H1 (cell line): ENCODE data around the gene DGCR8. TPM values are rescaled to one million over a fixed set of nuclear protein-coding genes. Genes with fewer than 3 reads are reported as not detected.

Experiments
- CTCF ChIA-PET: fragments of 300-600 bp; sonication (Branson Sonifier 250); formaldehyde crosslinking; loops from one replicate; lab custom pipeline; 2021; ENCODE audit not compliant: partially characterized antibody; lab: Charles Lee
- POLR2A ChIA-PET: fragments of 300-600 bp; sonication (Branson Sonifier 250); formaldehyde crosslinking; loops from one replicate; lab custom pipeline; 2021; ENCODE audit warnings: inconsistent platforms; ENCODE audit not compliant: partially characterized antibody; lab: Charles Lee
- DNase-seq, 2 experiments: peaks; one replicate each; pipeline versions ENCODE4 v3.0.0 to v3.0.0-alpha.2; 2010 to 2022; ENCODE audit warnings: low spot score in 2 of 2, low read depth in 1 of 2, mixed read lengths in 1 of 2
- FAIRE-seq: peaks from 2 replicates; lab custom pipeline; 2011; peaks lifted over from hg19 to GRCh38; lab: Jason Lieb, UNC
- H2AFZ ChIP-seq: 2 replicates; pipeline ENCODE4 v1.8.1; 2012; ENCODE audit warnings: low read length, inconsistent platforms
- H2AK5ac ChIP-seq: 2 replicates; pipeline ENCODE4 v1.6.1; 2013; ENCODE audit warnings: low read depth, low read length
- H2BK120ac ChIP-seq: replicated peaks from 2 replicates; pipeline ENCODE3; 2013; ENCODE audit warnings: low read depth, low read length, inconsistent platforms
- H2BK12ac ChIP-seq: 2 replicates; pipeline ENCODE4 v1.6.1; 2013; ENCODE audit warnings: low read depth, low read length
- H2BK15ac ChIP-seq: 2 replicates; pipeline ENCODE4 v1.6.1; 2013; ENCODE audit warnings: low read length
- H2BK20ac ChIP-seq: 2 replicates; pipeline ENCODE4 v1.6.1; 2013; ENCODE audit warnings: low read length
- H2BK5ac ChIP-seq: 2 replicates; pipeline ENCODE4 v1.6.1; 2013; ENCODE audit warnings: low read depth, low read length
- H3K14ac ChIP-seq: 2 replicates; pipeline ENCODE4 v1.6.1; 2013; ENCODE audit warnings: inconsistent platforms; ENCODE audit not compliant: insufficient read length
- H3K18ac ChIP-seq: 2 replicates; pipeline ENCODE4 v1.6.1; 2013; ENCODE audit warnings: low read length; ENCODE audit errors: extremely low read depth
- H3K23ac ChIP-seq: 2 replicates; pipeline ENCODE4 v1.6.1; 2013; ENCODE audit warnings: inconsistent platforms; ENCODE audit not compliant: insufficient read length
- H3K23me2 ChIP-seq: 2 replicates; pipeline ENCODE4 v1.6.1; 2013; ENCODE audit warnings: low read depth, low read length
- H3K27ac ChIP-seq: 2 replicates; pipeline ENCODE4 v1.6.1; 2011; ENCODE audit warnings: low read depth, low read length, inconsistent platforms
- H3K27me3 ChIP-seq, 4 experiments: replicated peaks in 1 of 4; 1 replicate in 1 of 4; 2 replicates in 3 of 4; pipeline versions ENCODE4 v1.6.1 to v1.8.1; 2011 to 2013; ENCODE audit warnings: low read length in 3 of 4, mild to moderate bottlenecking in 3 of 4, inconsistent platforms in 2 of 4, mixed read lengths in 2 of 4, moderate library complexity in 1 of 4; ENCODE audit not compliant: control insufficient read depth in 3 of 4, insufficient read depth in 3 of 4; ENCODE audit errors: extremely low read depth in 1 of 4
- H3K36me3 ChIP-seq, 4 experiments: 2 replicates each; pipeline versions ENCODE4 v1.6.1 to v1.8.1; 2011 to 2013; ENCODE audit warnings: mild to moderate bottlenecking in 4 of 4, low read length in 3 of 4, moderate library complexity in 2 of 4, control low read depth in 1 of 4, inconsistent platforms in 1 of 4; ENCODE audit not compliant: insufficient read depth in 4 of 4, control insufficient read depth in 2 of 4
- H3K4ac ChIP-seq: replicated peaks from 2 replicates; pipeline ENCODE3; 2013; ENCODE audit warnings: low read length, low read depth, mixed read lengths, inconsistent platforms; ENCODE audit not compliant: insufficient read length
- H3K4me1 ChIP-seq, 4 experiments: replicated peaks in 1 of 4; 1 replicate in 1 of 4; 2 replicates in 3 of 4; pipeline versions ENCODE4 v1.6.1 to v1.8.1; 2011 to 2013; ENCODE audit warnings: low read length in 3 of 4, inconsistent platforms in 2 of 4, mixed read lengths in 1 of 4; ENCODE audit not compliant: insufficient read depth in 4 of 4, control insufficient read depth in 3 of 4
- H3K4me2 ChIP-seq, 2 experiments: 2 replicates each; pipeline versions ENCODE4 v1.6.1 to v1.8.1; 2011 to 2013; ENCODE audit warnings: low read depth in 2 of 2, low read length in 2 of 2, control low read depth in 1 of 2, inconsistent platforms in 1 of 2, mild to moderate bottlenecking in 1 of 2; ENCODE audit not compliant: insufficient read depth in 1 of 2
- H3K4me3 ChIP-seq, 4 experiments: fragments of 200-600, 300-600 bp in 1 of 4; sonication (generic), shearing (Covaris generic), sonication (Bioruptor Twin) in 1 of 4; 2 replicates each; pipeline versions ENCODE4 v1.5.1 to v1.8.1; 2011 to 2016; ENCODE audit warnings: low read length in 4 of 4, low read depth in 3 of 4, control low read depth in 2 of 4, inconsistent platforms in 2 of 4, mild to moderate bottlenecking in 2 of 4, mixed read lengths in 1 of 4, moderate library complexity in 1 of 4; ENCODE audit not compliant: insufficient read depth in 2 of 4; ENCODE audit errors: extremely low read depth in 1 of 4
- H3K56ac ChIP-seq: replicated peaks from 2 replicates; pipeline ENCODE3; 2013; ENCODE audit warnings: low read depth, mild to moderate bottlenecking, mixed read lengths, low read length, inconsistent platforms; ENCODE audit not compliant: insufficient read length
- H3K79me1 ChIP-seq: 2 replicates; pipeline ENCODE4 v1.6.1; 2013; ENCODE audit warnings: low read depth, low read length, control low read depth
- H3K79me2 ChIP-seq, 2 experiments: 2 replicates each; pipeline versions ENCODE4 v1.6.1 to v1.8.1; 2012 to 2013; ENCODE audit warnings: low read length in 2 of 2, mild to moderate bottlenecking in 2 of 2, inconsistent platforms in 1 of 2; ENCODE audit not compliant: insufficient read depth in 2 of 2, control insufficient read depth in 1 of 2
- H3K9ac ChIP-seq, 4 experiments: replicated peaks in 1 of 4; 1 replicate in 1 of 4; 2 replicates in 3 of 4; pipeline versions ENCODE4 v1.6.1 to v1.8.1; 2011 to 2013; ENCODE audit warnings: low read depth in 3 of 4, low read length in 3 of 4, control low read depth in 2 of 4, mild to moderate bottlenecking in 2 of 4, moderate library complexity in 2 of 4, inconsistent platforms in 1 of 4; ENCODE audit errors: extremely low read depth in 1 of 4
- H3K9me3 ChIP-seq, 2 experiments: 2 replicates each; pipeline versions ENCODE4 v1.6.1 to v1.8.1; 2012 to 2013; ENCODE audit warnings: mild to moderate bottlenecking in 2 of 2, moderate library complexity in 2 of 2, control low read depth in 1 of 2, inconsistent platforms in 1 of 2, low read depth in 1 of 2, low read length in 1 of 2, mixed read lengths in 1 of 2; ENCODE audit not compliant: insufficient read depth in 2 of 2
- H4K20me1 ChIP-seq, 2 experiments: replicated peaks in 1 of 2; 2 replicates each; pipeline versions ENCODE3 to v1.8.1; 2011 to 2013; ENCODE audit warnings: inconsistent platforms in 2 of 2, low read length in 2 of 2, mild to moderate bottlenecking in 1 of 2; ENCODE audit not compliant: insufficient read depth in 2 of 2, control insufficient read depth in 1 of 2
- H4K5ac ChIP-seq: 2 replicates; pipeline ENCODE4 v1.6.1; 2013; ENCODE audit warnings: low read length, low read depth, mixed read lengths, inconsistent platforms; ENCODE audit not compliant: insufficient read length
- H4K8ac ChIP-seq: 2 replicates; pipeline ENCODE4 v1.8.0; 2013; ENCODE audit warnings: mild to moderate bottlenecking, moderate library complexity, low read length, inconsistent platforms; ENCODE audit not compliant: insufficient read depth; ENCODE audit errors: extremely low read depth
- H4K91ac ChIP-seq: replicated peaks from 2 replicates; pipeline ENCODE3; 2013; ENCODE audit warnings: low read length, mixed read lengths, inconsistent platforms; ENCODE audit not compliant: insufficient read length
- ASH2L ChIP-seq: fragments of 200-600, 300-600 bp; sonication (generic); IDR thresholded peaks from one replicate; pipeline ENCODE4 v1.7.1; 2017; ENCODE audit warnings: low read length
- CBX5 ChIP-seq: fragments of 300-800, 300-1000 bp; sonication (generic); IDR thresholded peaks from 2 replicates; pipeline ENCODE4 v1.7.1; 2016; ENCODE audit warnings: antibody characterized with exemption, low read length, low read depth
- EGR1 ChIP-seq: IDR thresholded peaks from 2 replicates; pipeline ENCODE4 v1.6.1; 2011; ENCODE audit warnings: low read depth, low read length, borderline replicate concordance
- HDAC2 ChIP-seq, 2 experiments: fragments of 300-600 bp in 1 of 2; sonication (generic) in 1 of 2; IDR thresholded peaks; 2 replicates each; pipeline ENCODE4 v1.6.1; 2011 to 2012; ENCODE audit warnings: low read depth in 2 of 2, low read length in 2 of 2, mild to moderate bottlenecking in 2 of 2, moderate library complexity in 2 of 2, borderline replicate concordance in 1 of 2, inconsistent platforms in 1 of 2
- JUND ChIP-seq: IDR thresholded peaks from 2 replicates; pipeline ENCODE4 v1.6.1; 2011; ENCODE audit warnings: mild to moderate bottlenecking, improper control_type of control experiment, low read length
- KDM1A ChIP-seq: fragments of 200-600, 300-600 bp; sonication (generic); IDR thresholded peaks from 2 replicates; pipeline ENCODE4 v1.7.1; 2016; ENCODE audit warnings: mild to moderate bottlenecking, low read length, borderline replicate concordance
- NRF1 ChIP-seq: IDR thresholded peaks from 2 replicates; pipeline ENCODE4 v1.6.1; 2011; ENCODE audit warnings: mild to moderate bottlenecking, low read depth, low read length, improper control_type of control experiment
- RAD21 ChIP-seq, 2 experiments: IDR thresholded peaks in 1 of 2; conservative IDR thresholded peaks in 1 of 2; 2 replicates each; pipeline ENCODE4 v1.6.1; 2011; ENCODE audit warnings: low read depth in 2 of 2, low read length in 2 of 2, improper control_type of control experiment in 1 of 2, inconsistent platforms in 1 of 2, mild to moderate bottlenecking in 1 of 2, moderate library complexity in 1 of 2
- RNF2 ChIP-seq: fragments of 200-900, 300-1000 bp; sonication (generic); IDR thresholded peaks from 2 replicates; pipeline ENCODE4 v1.7.1; 2016; ENCODE audit warnings: borderline replicate concordance, low read depth, mild to moderate bottlenecking, antibody characterized with exemption, low read length; ENCODE audit not compliant: poor library complexity, severe bottlenecking; ENCODE audit errors: missing control alignments
- TCF12 ChIP-seq: IDR thresholded peaks from 2 replicates; pipeline ENCODE4 v1.6.1; 2011; ENCODE audit warnings: low read depth, mild to moderate bottlenecking, low read length
- WGBS, 2 experiments: shearing (Covaris generic) in 1 of 2; methylation state at CpG; one replicate each; pipeline versions ENCODE4 v1.1.6 to v1.1.7; 2013 to 2015; ENCODE audit warnings: low lambda C conversion rate in 2 of 2, mixed read lengths in 2 of 2, inconsistent platforms in 1 of 2, low coverage in 1 of 2, missing lambda C conversion rate in 1 of 2; ENCODE audit not compliant: insufficient replicate concordance in 2 of 2, insufficient coverage in 1 of 2, insufficient read length in 1 of 2; ENCODE audit errors: extremely low coverage in 1 of 2, missing lambda C conversion rate in 1 of 2; 5-methylcytosine and 5-hydroxymethylcytosine counted together
- polyA plus RNA-seq, 7 experiments: library from polyadenylated mRNA; depleted of rRNA in 3 of 7; stranded (reverse) in 5 of 7; unstranded in 2 of 7; fragments of >200 nt in 5 of 7; fragments of 200-250 nt in 2 of 7; gene quantifications; 1 replicate in 5 of 7; 2 replicates in 1 of 7; 4 replicates in 1 of 7; pipeline versions ENCODE4 v1.2.1 to v1.2.3, GENCODE V29; 2011 to 2013; ENCODE audit warnings: missing spikeins in 2 of 7, mixed read lengths in 2 of 7
- total RNA-seq: library from RNA; stranded (reverse); fragmentation: NEBNext Ultra II Directional; extraction: Animal tissue kit (Norgen Biotek cat#: 25700); gene quantifications from 2 replicates; pipeline ENCODE4 v1.2.1, GENCODE V29; 2021

The DGCR8 gene
- total and polyA plus RNA-seq, 2 of the 8 experiments (the other 6 are each of a cell fraction or from before 2014, with no cell fraction given): 23.7 to 43.7 TPM

GRCh38 chr22:20043997-20044342, 36.1 kb upstream of the DGCR8 start:
- no peak overlapping the region for H2AFZ ChIP-seq
- H3K23ac ChIP-seq: no peak overlapping the region
- no peaks in the 10 kb centered on the region for H3K79me2 ChIP-seq
- no peaks in the 10 kb centered on the region for H3K27me3 ChIP-seq
- no peaks in the 10 kb centered on the region for H3K36me3 ChIP-seq
- ChIA-PET POLR2A (interaction anchor here (1.1 kb wide), 1 partner anchor 36 kb away, joined by 3 read pairs; the partner anchor contains the start of gene DGCR8), CTCF (interaction anchor here (0.6 kb wide), 1 partner anchor 19 kb away, joined by 3 read pairs; no protein-coding TSS in a partner anchor)
- H3K4me3 ChIP-seq: no peak overlapping the region
- H4K8ac ChIP-seq: no peak overlapping the region; the same call in 1 of the 2 replicates
- WGBS, 2 experiments: 97% methylated on average over 7 of the region's 7 CpGs; no CpG with 5 or more reads in 1 of the 2 experiments
- H3K18ac ChIP-seq: no peak overlapping the region
- FAIRE-seq (no peak), DNase-seq (no peak)
- no peak overlapping the region for H4K5ac ChIP-seq
- H3K56ac ChIP-seq: no peak overlapping the region
- no peak overlapping the region for H3K4me2 ChIP-seq
- no peaks in the 10 kb centered on the region for H3K23me2 ChIP-seq
- no peak overlapping the region for H2BK20ac ChIP-seq
- no peak overlapping the region for H3K27ac ChIP-seq
- H4K91ac ChIP-seq: no peak overlapping the region
- H2BK5ac ChIP-seq: no peak overlapping the region
- H2BK12ac ChIP-seq: no peak overlapping the region
- no peak overlapping the region for H2BK120ac ChIP-seq
- H3K14ac ChIP-seq: no peak overlapping the region
- no peaks in the 10 kb centered on the region for H3K9me3 ChIP-seq
- no peaks in the 10 kb centered on the region for H3K4me1 ChIP-seq
- H2BK15ac ChIP-seq: no peak overlapping the region
- no peak overlapping the region for H3K4ac ChIP-seq
- no peak overlapping the region for H3K9ac ChIP-seq
- H2AK5ac ChIP-seq: no peak overlapping the region
- peaks cover 0 to 5% of the 10 kb centered on the region in 2 experiments for H4K20me1 ChIP-seq
- no peaks in the 10 kb centered on the region for H3K79me1 ChIP-seq
- no peak for TF ChIP-seq RNF2
- TF ChIP-seq NRF1: no peak
- TF ChIP-seq JUND: no peak
- TF ChIP-seq KDM1A: no peak
- no peak for TF ChIP-seq RAD21 (IDR thresholded peaks at IDR 0.05 in 1 of 2, conservative IDR thresholded peaks at IDR 0.05 in 1 of 2; ENCODE audit: low read depth in 2 of 2, low read length in 2 of 2)
- TF ChIP-seq TCF12: no peak
- TF ChIP-seq ASH2L: no peak
- no peak for TF ChIP-seq HDAC2 (IDR thresholded peaks at IDR 0.05; ENCODE audit: borderline replicate concordance in 1 of 2, low read depth in 2 of 2, low read length in 2 of 2)
- TF ChIP-seq CBX5: no peak
- no peak for TF ChIP-seq EGR1
